GM19452 (cell line): ENCODE measurements around the gene COL6A5.

Experiments
- ATAC-seq: cut with Tn5 transposase; IDR thresholded peaks from one replicate; pipeline ENCODE4 v1.9.1; 2021; ENCODE audit not compliant: unreplicated experiment

The COL6A5 gene

GRCh38 chr3:130509008-130509407 is 163.5 kb downstream of the COL6A5 start:
- no peak for ATAC-seq

GRCh38 chr3:130514681-130515080 is 169.2 kb downstream of the COL6A5 start:
- no peak for ATAC-seq

- no peak for ATAC-seq
These were observed 170.3 kb downstream of the COL6A5 start for GRCh38 chr3:130515755-130516154.

GRCh38 chr3:130516645-130517512 is 171.4 kb downstream of the COL6A5 start, which contains the start of gene COL6A6:
Gene COL6A6, plus strand, starts transcription at chr3:130517177. Its CDS starts 43,188 bp downstream, at chr3:130560365.
- ATAC-seq: no peak

GRCh38 chr3:130517602-130518001 is 172.1 kb downstream of the COL6A5 start:
- ATAC-seq: no peak

GRCh38 chr3:130519754-130520153 is 174.3 kb downstream of the COL6A5 start:
- no peak for ATAC-seq

GRCh38 chr3:130522399-130522798 is 176.9 kb downstream of the COL6A5 start:
- ATAC-seq: no peak

GRCh38 chr3:130527426-130527825 is 182.0 kb downstream of the COL6A5 start:
- ATAC-seq: no peak

- no peak for ATAC-seq
These were observed 182.6 kb downstream of the COL6A5 start for GRCh38 chr3:130528120-130528519.

- no peak for ATAC-seq
These were observed 184.2 kb downstream of the COL6A5 start for GRCh38 chr3:130529486-130530215.

GRCh38 chr3:130533247-130533646 is 187.8 kb downstream of the COL6A5 start:
- ATAC-seq: no peak
